A673 (cell line): ENCODE results near the gene RAP1GAP.

Source experiments
- EZH2 ChIP-seq: fragments of 200-600 bp; sonication (generic); IDR thresholded peaks from 2 replicates; pipeline ENCODE4 v1.6.1; 2017; ENCODE audit warnings: borderline replicate concordance, low read depth, mild to moderate bottlenecking, mixed read lengths, antibody characterized with exemption, low read length; ENCODE audit not compliant: poor library complexity, severe bottlenecking
- TF ChIP-seq, protein P1 (sequence below): fragments of 300-800, 200-600 bp; sonication (generic); conservative IDR thresholded peaks from 2 replicates; pipeline ENCODE4 v1.5.1; 2017; ENCODE audit warnings: low read depth, mild to moderate bottlenecking, antibody characterized with exemption, low read length, moderate library complexity, mixed read lengths

DNA sequence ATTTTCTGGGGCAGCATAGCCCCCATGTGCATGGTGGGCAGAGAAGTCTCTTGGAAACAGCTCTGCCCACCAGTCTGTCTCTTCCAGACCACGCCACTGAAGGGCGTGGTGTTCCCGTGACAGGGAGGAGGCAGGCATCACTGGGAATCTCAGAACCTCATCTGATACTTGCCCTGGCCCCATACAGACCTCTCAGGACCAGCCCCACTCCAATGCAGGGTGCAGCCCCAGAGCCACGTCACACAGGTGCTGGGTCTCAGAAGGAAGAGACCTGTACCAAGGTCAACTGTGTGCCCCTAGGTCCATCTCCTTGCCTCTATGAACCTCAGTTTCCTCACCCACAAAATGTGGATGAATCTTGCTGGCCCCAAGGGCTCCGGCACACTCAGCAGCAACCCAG is 7.3 kb downstream of the RAP1GAP start:
- TF ChIP-seq, protein P1, sequence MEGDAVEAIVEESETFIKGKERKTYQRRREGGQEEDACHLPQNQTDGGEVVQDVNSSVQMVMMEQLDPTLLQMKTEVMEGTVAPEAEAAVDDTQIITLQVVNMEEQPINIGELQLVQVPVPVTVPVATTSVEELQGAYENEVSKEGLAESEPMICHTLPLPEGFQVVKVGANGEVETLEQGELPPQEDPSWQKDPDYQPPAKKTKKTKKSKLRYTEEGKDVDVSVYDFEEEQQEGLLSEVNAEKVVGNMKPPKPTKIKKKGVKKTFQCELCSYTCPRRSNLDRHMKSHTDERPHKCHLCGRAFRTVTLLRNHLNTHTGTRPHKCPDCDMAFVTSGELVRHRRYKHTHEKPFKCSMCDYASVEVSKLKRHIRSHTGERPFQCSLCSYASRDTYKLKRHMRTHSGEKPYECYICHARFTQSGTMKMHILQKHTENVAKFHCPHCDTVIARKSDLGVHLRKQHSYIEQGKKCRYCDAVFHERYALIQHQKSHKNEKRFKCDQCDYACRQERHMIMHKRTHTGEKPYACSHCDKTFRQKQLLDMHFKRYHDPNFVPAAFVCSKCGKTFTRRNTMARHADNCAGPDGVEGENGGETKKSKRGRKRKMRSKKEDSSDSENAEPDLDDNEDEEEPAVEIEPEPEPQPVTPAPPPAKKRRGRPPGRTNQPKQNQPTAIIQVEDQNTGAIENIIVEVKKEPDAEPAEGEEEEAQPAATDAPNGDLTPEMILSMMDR, result no peak
- no peak for TF ChIP-seq EZH2
